MM.1S (cell line): Measurements from ENCODE around the gene SYPL2.

Source experiments
- EZH2 ChIP-seq: fragments of 300-600 bp; sonication (generic); optimal IDR thresholded peaks from 2 replicates; pipeline ENCODE3; 2017; ENCODE audit warnings: low read depth, mild to moderate bottlenecking, antibody characterized with exemption, low read length, mixed read lengths
- TF ChIP-seq, protein P1 (sequence below): fragments of 300-600 bp; sonication (generic); IDR thresholded peaks from 2 replicates; pipeline ENCODE4 v1.5.1; 2016; ENCODE audit warnings: antibody characterized with exemption, low read length, mixed read lengths

DNA sequence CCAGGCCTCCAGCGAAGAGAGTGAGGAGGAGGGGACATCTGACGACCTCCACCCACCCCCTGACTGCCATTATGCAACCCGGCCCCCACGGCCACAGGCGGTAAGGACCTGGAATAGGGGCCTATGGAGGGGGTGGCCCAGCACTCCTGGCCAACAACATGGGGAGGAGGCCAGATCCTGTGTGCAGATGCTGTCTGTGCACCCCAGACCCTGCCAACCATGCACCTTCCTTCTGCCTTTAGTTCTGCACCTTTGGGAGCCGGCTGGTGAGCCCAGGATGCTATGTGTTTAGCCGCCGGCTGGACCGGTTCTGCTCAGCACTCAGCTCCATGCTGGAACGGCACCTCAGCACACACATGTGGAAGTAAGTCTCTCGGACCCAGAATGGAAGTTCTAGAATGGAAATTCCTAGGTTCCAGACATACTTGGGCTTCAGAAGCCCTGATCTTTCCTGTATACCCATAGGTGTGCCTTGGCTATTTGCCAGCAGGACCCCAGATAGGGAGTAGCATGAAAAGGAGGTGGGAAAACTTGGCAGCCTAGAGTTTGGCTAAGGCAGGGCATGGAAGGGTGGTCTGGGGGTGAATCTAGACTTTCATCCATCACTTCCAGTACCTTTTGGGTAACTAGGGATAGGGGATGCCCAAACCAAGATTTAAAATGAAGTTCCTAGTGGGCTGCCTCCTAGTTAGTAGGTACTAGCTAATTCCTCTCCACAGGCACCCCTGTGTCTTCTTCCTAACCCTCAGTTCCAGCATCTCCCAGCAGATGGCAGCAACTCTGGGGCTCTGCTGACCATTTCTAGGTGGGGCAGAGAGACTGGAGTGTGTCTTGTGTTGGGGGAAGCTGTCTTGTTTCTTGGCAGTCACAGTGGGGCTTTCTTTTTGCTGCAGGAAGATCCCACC is 23.9 kb downstream of the SYPL2 start:
- TF ChIP-seq, protein P1, sequence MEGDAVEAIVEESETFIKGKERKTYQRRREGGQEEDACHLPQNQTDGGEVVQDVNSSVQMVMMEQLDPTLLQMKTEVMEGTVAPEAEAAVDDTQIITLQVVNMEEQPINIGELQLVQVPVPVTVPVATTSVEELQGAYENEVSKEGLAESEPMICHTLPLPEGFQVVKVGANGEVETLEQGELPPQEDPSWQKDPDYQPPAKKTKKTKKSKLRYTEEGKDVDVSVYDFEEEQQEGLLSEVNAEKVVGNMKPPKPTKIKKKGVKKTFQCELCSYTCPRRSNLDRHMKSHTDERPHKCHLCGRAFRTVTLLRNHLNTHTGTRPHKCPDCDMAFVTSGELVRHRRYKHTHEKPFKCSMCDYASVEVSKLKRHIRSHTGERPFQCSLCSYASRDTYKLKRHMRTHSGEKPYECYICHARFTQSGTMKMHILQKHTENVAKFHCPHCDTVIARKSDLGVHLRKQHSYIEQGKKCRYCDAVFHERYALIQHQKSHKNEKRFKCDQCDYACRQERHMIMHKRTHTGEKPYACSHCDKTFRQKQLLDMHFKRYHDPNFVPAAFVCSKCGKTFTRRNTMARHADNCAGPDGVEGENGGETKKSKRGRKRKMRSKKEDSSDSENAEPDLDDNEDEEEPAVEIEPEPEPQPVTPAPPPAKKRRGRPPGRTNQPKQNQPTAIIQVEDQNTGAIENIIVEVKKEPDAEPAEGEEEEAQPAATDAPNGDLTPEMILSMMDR = peak; percentile 57
- TF ChIP-seq EZH2 = no peak
